Activated CD8-positive, alpha-beta memory T cell treated with anti-CD3 and anti-CD28 coated beads, Interleukin-2, amount 50 U/mL, for 24 hours (primary cell): ENCODE measurements around the gene FOXB2.

ENCODE experiments used
- DNase-seq: peaks from one replicate; pipeline ENCODE4 v3.0.0-alpha.2; 2020; ENCODE audit errors: extremely low read depth

FOXB2 gene

GRCh38 chr9:77063645-77064285 is 44.3 kb downstream of the FOXB2 start:
- no peak for DNase-seq

DNA sequence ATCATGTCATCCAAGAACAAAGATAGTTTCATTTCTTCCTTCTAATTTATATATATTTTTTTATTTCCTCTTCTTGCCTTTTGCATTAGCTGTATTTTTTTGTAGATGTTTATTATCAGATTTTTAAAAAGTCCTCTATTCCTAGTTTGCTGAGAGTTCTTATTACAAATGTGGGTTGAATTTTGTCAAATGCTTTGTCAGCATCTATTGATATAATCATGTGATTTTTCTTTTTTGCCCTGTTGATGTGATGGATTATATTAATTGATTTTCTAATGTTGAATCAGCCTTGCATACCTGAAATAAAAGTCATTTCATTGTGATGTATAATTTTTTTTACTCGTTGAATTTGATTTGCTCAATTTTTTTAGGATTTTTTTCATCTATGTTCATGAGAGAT is 46.9 kb downstream of the FOXB2 start:
- DNase-seq, result no peak
